GM12892 (cell line): ENCODE data around the gene CD1B.
"Not testable (repeated sequence)": the region's sequence is repeated elsewhere in the genome, so short reads cannot be mapped to it uniquely, and the experiment has no call there.

Experiments
- POLR2A ChIP-seq: IDR thresholded peaks from 2 replicates; pipeline ENCODE4 v1.6.1; 2011; ENCODE audit warnings: low read depth, low read length, control low read depth
- POLR2AphosphoS5 ChIP-seq: IDR thresholded peaks from 2 replicates; pipeline ENCODE4 v1.6.1; 2011; ENCODE audit warnings: low read depth, low read length, control low read depth
- TAF1 ChIP-seq: IDR thresholded peaks from 2 replicates; pipeline ENCODE4 v1.6.1; 2011; ENCODE audit warnings: low read depth, mild to moderate bottlenecking, control low read depth, low read length, borderline replicate concordance

- TF ChIP-seq POLR2A, POLR2AphosphoS5, TAF1: not testable (repeated sequence)
Measured at GRCh38 chr1:158348946-158349345, 17.6 kb upstream of the CD1B start.
